GM18858 (cell line): ENCODE results near the gene DNAJC11.
"Not testable (repeated sequence)": the region's sequence is repeated elsewhere in the genome, so short reads cannot be mapped to it uniquely, and the experiment has no call there.

ENCODE experiments used
- ATAC-seq: cut with Tn5 transposase; IDR thresholded peaks from one replicate; pipeline ENCODE4 v1.9.1; 2021; ENCODE audit not compliant: unreplicated experiment

The DNAJC11 gene

GRCh38 chr1:6653436-6654290 lies 48.0 kb downstream of the DNAJC11 start:
- ATAC-seq: no peak

GRCh38 chr1:6652986-6653385 lies 48.6 kb downstream of the DNAJC11 start:
- no peak for ATAC-seq

- no peak for ATAC-seq
Observed at GRCh38 chr1:6651909-6652308, 49.7 kb downstream of the DNAJC11 start.

- ATAC-seq: no peak
Observed at GRCh38 chr1:6648556-6648955, 53.1 kb downstream of the DNAJC11 start.

GRCh38 chr1:6646499-6647148 lies 55.0 kb downstream of the DNAJC11 start:
- no peak for ATAC-seq

GRCh38 chr1:6645018-6645417 lies 56.6 kb downstream of the DNAJC11 start:
- no peak for ATAC-seq

- ATAC-seq: not testable (repeated sequence)
Observed at GRCh38 chr1:6640867-6641266, 60.7 kb downstream of the DNAJC11 start.

GRCh38 chr1:6638226-6638625 lies 63.4 kb downstream of the DNAJC11 start:
- no peak for ATAC-seq

GRCh38 chr1:6637770-6638169 lies 63.8 kb downstream of the DNAJC11 start:
- ATAC-seq: no peak

GRCh38 chr1:6636778-6637177 lies 64.8 kb downstream of the DNAJC11 start:
- not testable (repeated sequence) for ATAC-seq

- ATAC-seq: no peak
Observed at GRCh38 chr1:6635910-6636760, 65.5 kb downstream of the DNAJC11 start.

GRCh38 chr1:6635161-6635909 lies 66.3 kb downstream of the DNAJC11 start:
- ATAC-seq: no peak

GRCh38 chr1:6634371-6635052 lies 67.1 kb downstream of the DNAJC11 start:
- no peak for ATAC-seq

GRCh38 chr1:6632588-6633514 lies 68.8 kb downstream of the DNAJC11 start:
- no peak for ATAC-seq

- no peak for ATAC-seq
Observed at GRCh38 chr1:6631058-6631457, 70.6 kb downstream of the DNAJC11 start.

- ATAC-seq: no peak
Observed at GRCh38 chr1:6630027-6630426, 71.6 kb downstream of the DNAJC11 start.

- ATAC-seq: no peak
Observed at GRCh38 chr1:6628971-6629479, 72.6 kb downstream of the DNAJC11 start.

- ATAC-seq: no peak
Observed at GRCh38 chr1:6627841-6628545, 73.6 kb downstream of the DNAJC11 start.
